Ovary (tissue), 9 donors: ENCODE results near the gene AMOTL2. TPM values are rescaled to one million over a fixed set of nuclear protein-coding genes. Genes with fewer than 3 reads are reported as not detected.

Experiments used
- DNase-seq, 5 donors: peaks; one replicate each; pipeline ENCODE4 v3.0.0-alpha.2; 2019 to 2020
- H3K27ac ChIP-seq, 2 donors: fragments of 200-600 bp; one replicate each; pipeline versions ENCODE4 v1.5.1 to v1.8.0; 2019 to 2022
- H3K27me3 ChIP-seq: fragments of 200-600 bp; one replicate; pipeline ENCODE4 v1.8.0; 2022
- H3K36me3 ChIP-seq: fragments of 200-600 bp; sonication (generic); one replicate; pipeline ENCODE4 v1.5.1; 2019
- H3K4me1 ChIP-seq: one replicate; pipeline ENCODE4 v1.8.1; 2013; ENCODE audit warnings: mild to moderate bottlenecking, moderate library complexity; ENCODE audit not compliant: insufficient read depth
- H3K4me3 ChIP-seq: fragments of 200-600 bp; sonication (generic); one replicate; pipeline ENCODE4 v1.5.1; 2017
- H3K9me3 ChIP-seq, 2 donors: fragments of 200-600 bp in 1 of 2; sonication (generic) in 1 of 2; one replicate each; pipeline versions ENCODE4 v1.5.1 to v1.8.1; 2013 to 2019; ENCODE audit warnings: mild to moderate bottlenecking in 1 of 2, moderate library complexity in 1 of 2
- CTCF ChIP-seq, 3 donors: fragments of 450-650 bp in 2 of 3; fragments of 200-600 bp in 1 of 3; IDR thresholded peaks; one replicate each; pipeline versions ENCODE4 v1.5.1 to v1.8.0; 2016 to 2022; ENCODE audit warnings: antibody characterized with exemption in 3 of 3, mild to moderate bottlenecking in 1 of 3
- EP300 ChIP-seq: sonication (generic); formaldehyde crosslinking; IDR thresholded peaks from one replicate; pipeline ENCODE4 v1.6.1; 2017; ENCODE audit warnings: antibody characterized with exemption
- POLR2A ChIP-seq: fragments of 450-650 bp; IDR thresholded peaks from one replicate; pipeline ENCODE4 v1.6.1; 2017; ENCODE audit warnings: antibody characterized with exemption, mild to moderate bottlenecking, moderate library complexity
- WGBS, 3 donors: extraction: QIAGEN DNeasy Blood & Tissue Kit in 1 of 3; methylation state at CpG; one replicate each; pipeline versions ENCODE4 v1.1.5 to v1.1.7; 2013 to 2017; 5-methylcytosine and 5-hydroxymethylcytosine counted together
- intact Hi-C, 4 donors: fragments of 100-400 bp; cut with DNase I; formaldehyde crosslinking; loops; one replicate each; pipeline versions ENCODE4 v1.11.0 to v1.15.1; 2022 to 2023
- polyA plus RNA-seq, 2 donors: library from polyadenylated mRNA; stranded (reverse); fragments of 200-250 nt in 1 of 2; fragments of 350-450 nt in 1 of 2; fragmentation: Illumina TruSeq in 1 of 2; extraction: RNeasy Lipid Tissue Mini Kit (QIAGEN cat#74804) in 1 of 2; gene quantifications; one replicate each; pipeline ENCODE4 v1.2.3, GENCODE V29; 2013 to 2014
- total RNA-seq, 7 donors: library from RNA; depleted of rRNA in 2 of 7; stranded (reverse); fragments of >200 nt in 2 of 7; fragmentation: NEBNext Ultra II Directional in 3 of 7; extraction: Animal tissue kit (Norgen Biotek cat#: 25700) in 3 of 7; gene quantifications; one replicate each; pipeline versions ENCODE4 v1.1.0 to v1.2.4, GENCODE V29; 2016 to 2023
- donor health status: DM: no; HTN: no; CAD: no; lungs with moderate emphysema.
- donor health status: DM: no; HTN: no; CAD: no.
- donor health status: Bipolar disorder and iron deficiency.
- donor health status: DM: yes; HTN: yes; CAD: no.
- donor health status: DM: no; HTN: no; CAD: no.
- donor health status: DM: yes; HTN: yes; CAD: no.

AMOTL2 gene
- total and polyA plus RNA-seq, 9 donors: 20.5 to 60.4 (median 42.4) TPM

- Histone ChIP-seq H3K4me1 (peaks cover 11% of the 10 kb centered on the region), H3K27me3 (no peaks in the 10 kb centered on the region), H3K36me3 (no peaks in the 10 kb centered on the region), H3K27ac (no peak overlapping the region), H3K4me3 (no peak overlapping the region), H3K9me3 (no peaks in the 10 kb centered on the region)
- no peak for DNase-seq
- no peak for TF ChIP-seq EP300
- no peak for TF ChIP-seq POLR2A
- no peak for TF ChIP-seq CTCF (IDR thresholded peaks at IDR 0.05)
- 97 to 100% (median 98%) methylated on average over 2 of the region's 2 CpGs for WGBS, 3 donors
- intact Hi-C loops: no loop called here
Measured at GRCh38 chr3:134338201-134338512, 36.1 kb downstream of the AMOTL2 start.

- H3K9me3 ChIP-seq: no peaks in the 10 kb centered on the region
- TF ChIP-seq EP300 (no peak), POLR2A (no peak), CTCF (IDR thresholded peaks at IDR 0.05) (no peak)
- no peaks in the 10 kb centered on the region for H3K27me3 ChIP-seq
- no peak for DNase-seq
- H3K27ac ChIP-seq: no peak overlapping the region
- intact Hi-C loops: no loop called here
- H3K4me1 ChIP-seq: peaks cover 11% of the 10 kb centered on the region
- H3K36me3 ChIP-seq: no peaks in the 10 kb centered on the region
- H3K4me3 ChIP-seq: no peak overlapping the region
- WGBS, 3 donors: 88 to 94% (median 91%) methylated on average over 3 of the region's 3 CpGs
Measured at GRCh38 chr3:134337511-134338200, 36.6 kb downstream of the AMOTL2 start.

- Histone ChIP-seq H3K27me3 (no peaks in the 10 kb centered on the region), H3K9me3 (no peaks in the 10 kb centered on the region), H3K36me3 (no peaks in the 10 kb centered on the region), H3K27ac (no peak overlapping the region), H3K4me1 (peaks cover 15% of the 10 kb centered on the region), H3K4me3 (no peak overlapping the region)
- intact Hi-C loops: no loop called here
- TF ChIP-seq CTCF (IDR thresholded peaks at IDR 0.05): no peak
- no peak for TF ChIP-seq POLR2A
- no peak for TF ChIP-seq EP300
- DNase-seq: no peak
- 95 to 97% (median 96%) methylated on average over 7 to 8 of the region's 8 CpGs for WGBS, 3 donors
Measured at GRCh38 chr3:134337071-134337482, 37.2 kb downstream of the AMOTL2 start.

- WGBS, 3 donors: 66 to 80% (median 72%) methylated on average over 6 of the region's 6 CpGs
- H3K27ac ChIP-seq: no peak overlapping the region
Measured at GRCh38 chr3:134336587-134336986, 37.7 kb downstream of the AMOTL2 start.

More at GRCh38 chr3:134336587-134336986, 37.7 kb downstream of the AMOTL2 start:
- no peaks in the 10 kb centered on the region for H3K36me3 ChIP-seq
- intact Hi-C loops: no loop called here
- no peak for DNase-seq
- TF ChIP-seq POLR2A (no peak), EP300 (no peak), CTCF (IDR thresholded peaks at IDR 0.05) (no peak)
- peaks cover 16% of the 10 kb centered on the region for H3K4me1 ChIP-seq
- no peaks in the 10 kb centered on the region for H3K27me3 ChIP-seq
- no peaks in the 10 kb centered on the region for H3K9me3 ChIP-seq
- no peak overlapping the region for H3K4me3 ChIP-seq
